HG02571 (cell line): Measurements from ENCODE around the gene ATP13A2.

ENCODE experiments used
- ATAC-seq: cut with Tn5 transposase; IDR thresholded peaks from one replicate; pipeline ENCODE4 v1.9.1; 2021; ENCODE audit warnings: mild to moderate bottlenecking, moderate library complexity; ENCODE audit not compliant: unreplicated experiment

Gene ATP13A2

GRCh38 chr1:17005365-17005740, 6.4 kb downstream of the ATP13A2 start:
- no peak for ATAC-seq

DNA sequence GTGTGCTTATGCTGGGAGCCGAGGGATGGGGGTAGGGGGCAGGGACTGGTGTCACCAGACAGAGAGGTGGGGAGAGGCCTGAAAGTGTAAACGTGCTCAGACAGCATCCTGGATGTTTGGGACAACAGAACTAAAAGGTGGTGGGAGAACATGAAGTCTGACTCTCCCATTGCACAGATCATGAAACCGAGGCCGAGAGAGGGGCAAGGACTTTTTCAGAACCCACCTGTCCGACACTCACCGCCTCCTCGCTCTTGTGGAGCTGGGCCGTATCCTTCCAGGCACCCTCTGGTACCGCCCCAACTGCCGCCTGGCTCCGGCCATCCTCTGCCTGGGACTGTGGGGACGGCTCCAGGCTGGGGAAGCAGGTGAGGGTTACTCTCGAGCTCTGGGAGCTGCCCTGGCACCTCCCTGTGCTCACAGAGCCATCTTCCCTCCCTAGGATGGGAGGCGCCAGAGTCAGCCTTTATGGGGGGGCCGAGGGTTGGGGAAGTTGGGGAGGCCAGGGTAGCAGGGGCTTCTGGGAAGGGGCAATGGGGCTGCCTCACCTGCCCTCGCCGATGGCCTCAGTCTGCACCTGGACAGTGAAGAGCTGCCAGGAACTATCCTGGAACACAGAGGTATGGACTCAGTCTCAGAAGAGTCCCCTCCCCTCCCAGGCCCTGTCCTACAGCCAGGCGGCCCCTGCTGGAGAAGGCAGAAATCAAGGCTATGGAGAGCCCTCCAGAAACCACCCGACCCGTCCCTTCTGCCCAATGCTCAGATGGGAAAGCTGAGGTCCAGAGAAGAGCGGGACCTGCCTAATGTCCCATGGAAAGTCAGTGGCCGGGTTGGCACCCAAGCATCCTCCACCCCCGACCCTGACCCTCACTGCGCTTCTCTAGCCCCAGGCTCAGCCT, 7.0 kb downstream of the ATP13A2 start:
- no peak for ATAC-seq

DNA sequence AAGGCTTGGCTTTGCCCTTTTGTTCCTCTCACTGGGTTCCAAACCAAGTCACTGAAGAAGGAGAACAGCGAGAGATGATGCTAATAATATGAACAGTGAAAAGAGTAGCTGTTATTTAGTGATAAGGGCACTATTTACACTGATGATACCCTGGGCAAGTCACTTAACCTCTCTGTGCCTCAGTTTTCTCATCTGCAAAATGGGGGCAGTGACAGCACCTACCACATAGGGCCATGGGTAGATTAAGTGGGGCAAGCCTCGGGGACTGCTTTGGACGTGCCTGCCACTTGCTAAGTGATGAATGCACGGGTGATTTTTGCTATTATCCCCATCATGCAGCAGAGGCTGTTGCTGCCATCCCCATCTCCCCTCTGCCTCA, 9.2 kb downstream of the ATP13A2 start:
- ATAC-seq = no peak

DNA sequence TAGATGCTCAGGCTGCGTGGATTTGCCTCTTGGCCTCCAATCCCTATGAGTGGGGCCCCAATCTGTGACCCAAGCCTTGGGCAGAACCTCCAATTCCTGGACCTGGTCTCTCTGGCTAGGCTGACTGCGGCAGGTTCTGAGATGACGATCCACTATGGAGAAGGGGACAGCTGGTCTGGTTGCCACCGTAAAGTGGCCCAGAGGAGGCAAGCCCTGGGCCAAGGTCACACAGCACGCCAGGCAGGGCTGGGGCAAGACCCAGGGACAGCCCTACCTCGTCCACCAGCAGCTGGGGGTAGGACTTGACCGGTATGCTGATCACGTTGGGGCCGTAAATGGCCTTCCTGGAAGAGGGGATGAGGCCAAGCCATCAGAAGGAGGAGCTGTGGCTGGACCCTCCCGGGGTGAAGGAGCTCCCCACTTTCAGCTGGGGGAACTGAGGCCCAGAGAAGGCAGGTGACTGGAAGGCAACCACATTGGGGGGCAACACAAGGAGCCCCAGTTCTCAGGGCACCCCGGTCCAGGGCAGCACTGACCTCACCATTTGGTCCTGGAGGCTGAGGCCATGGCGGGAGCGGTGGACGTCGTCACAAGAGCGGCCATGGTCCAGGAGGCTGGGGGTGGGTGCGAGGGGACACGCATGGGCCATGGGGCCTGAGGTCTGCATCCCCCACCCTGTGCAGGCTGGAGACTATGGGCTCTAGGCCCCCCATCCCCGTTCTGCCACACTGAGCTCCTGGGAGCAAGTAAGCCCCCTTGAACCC, 9.8 kb downstream of the ATP13A2 start:
- ATAC-seq = no peak

DNA sequence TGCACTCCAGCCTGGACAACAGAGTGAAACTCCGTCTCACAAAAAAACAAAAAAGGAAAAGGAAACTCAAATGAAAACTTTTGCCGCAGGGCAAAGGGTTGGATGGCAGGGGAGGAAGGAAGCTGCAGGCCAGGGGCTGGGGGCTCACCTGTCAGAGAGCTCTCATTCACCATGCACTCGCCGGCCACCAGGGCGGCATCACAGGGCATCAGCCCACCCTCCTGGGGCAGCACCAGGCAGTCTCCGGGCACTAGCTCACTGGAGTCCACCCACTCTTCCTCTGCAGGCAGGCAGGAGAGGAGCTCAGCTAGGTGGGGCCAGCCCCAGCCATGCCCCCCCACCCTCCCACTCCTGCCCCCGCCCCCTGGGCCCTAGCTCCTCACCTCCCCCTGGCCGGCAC, 11.9 kb downstream of the ATP13A2 start:
- ATAC-seq = no peak

GRCh38 chr1:16998589-16998988, 13.1 kb downstream of the ATP13A2 start:
- ATAC-seq = no peak

- no peak for ATAC-seq
Measured at GRCh38 chr1:16996845-16997244, 14.9 kb downstream of the ATP13A2 start.

GRCh38 chr1:16993521-16994038, 18.1 kb downstream of the ATP13A2 start:
- ATAC-seq = no peak

- ATAC-seq = no peak
Measured at GRCh38 chr1:16992675-16993074, 19.1 kb downstream of the ATP13A2 start.

GRCh38 chr1:16992102-16992501, 19.6 kb downstream of the ATP13A2 start:
- no peak for ATAC-seq

GRCh38 chr1:16991571-16991970, 20.2 kb downstream of the ATP13A2 start:
- ATAC-seq = no peak

DNA sequence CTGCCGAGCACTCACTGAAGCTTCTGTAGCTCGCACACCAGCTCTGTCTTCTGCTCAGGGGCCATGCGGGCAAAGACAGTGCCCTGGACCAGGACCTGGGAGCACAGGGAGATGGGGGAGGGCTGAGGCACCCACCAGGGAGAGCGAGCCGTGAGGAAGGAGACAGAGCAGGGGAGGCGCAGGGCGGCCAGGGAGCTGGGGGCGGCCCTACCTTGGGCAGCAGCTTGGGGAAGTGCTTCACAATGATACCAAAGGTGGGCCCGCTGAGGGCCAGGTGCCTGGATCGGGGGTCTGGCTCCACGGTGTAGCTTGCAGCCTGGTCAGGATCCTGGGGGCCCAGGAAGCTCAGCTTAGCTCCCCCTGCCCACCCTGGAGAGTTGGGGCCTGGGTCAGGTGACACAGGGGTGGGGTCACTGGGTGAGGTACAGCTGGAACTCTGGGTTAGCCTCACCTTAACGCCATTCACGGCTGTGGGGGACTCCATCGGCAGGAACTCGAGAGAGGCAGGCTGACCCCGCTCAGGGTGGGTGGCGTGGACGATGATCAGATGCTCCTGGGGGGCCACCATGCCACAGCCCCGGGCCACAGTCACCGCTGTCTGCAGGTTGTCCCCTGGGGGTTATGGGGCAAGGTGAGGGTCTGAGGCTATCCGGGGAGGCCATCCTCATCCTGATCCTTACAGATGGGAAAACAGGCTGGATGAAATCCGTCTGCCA, 21.9 kb downstream of the ATP13A2 start:
- ATAC-seq = no peak

- no peak for ATAC-seq
Measured at GRCh38 chr1:16988210-16988609, 23.5 kb downstream of the ATP13A2 start.

GRCh38 chr1:16986962-16987361, 24.8 kb downstream of the ATP13A2 start:
- no peak for ATAC-seq

GRCh38 chr1:16986560-16986959, 25.2 kb downstream of the ATP13A2 start:
- ATAC-seq = no peak

DNA sequence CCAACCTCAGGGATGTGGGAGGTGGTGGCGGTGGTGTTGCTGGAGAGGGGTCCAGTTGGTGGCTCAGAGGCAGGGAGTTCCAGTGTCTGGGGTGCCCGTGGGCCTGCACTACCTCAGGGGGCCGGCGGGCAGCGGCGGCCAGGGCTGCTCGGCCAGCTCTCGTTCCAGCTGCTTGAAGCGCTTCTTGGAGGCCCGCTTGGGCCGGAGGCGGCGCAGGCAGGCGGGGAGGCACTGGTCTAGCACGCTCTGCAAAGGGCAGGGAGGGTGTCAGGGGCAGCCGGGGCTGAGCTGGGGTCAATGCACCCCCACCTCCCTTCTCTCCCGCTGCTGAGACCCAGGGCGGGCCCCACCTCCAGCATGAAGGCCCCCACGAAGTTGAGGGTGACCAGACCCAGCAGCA, 25.6 kb downstream of the ATP13A2 start:
- no peak for ATAC-seq

GRCh38 chr1:16984717-16985116, 27.0 kb downstream of the ATP13A2 start:
- no peak for ATAC-seq

DNA sequence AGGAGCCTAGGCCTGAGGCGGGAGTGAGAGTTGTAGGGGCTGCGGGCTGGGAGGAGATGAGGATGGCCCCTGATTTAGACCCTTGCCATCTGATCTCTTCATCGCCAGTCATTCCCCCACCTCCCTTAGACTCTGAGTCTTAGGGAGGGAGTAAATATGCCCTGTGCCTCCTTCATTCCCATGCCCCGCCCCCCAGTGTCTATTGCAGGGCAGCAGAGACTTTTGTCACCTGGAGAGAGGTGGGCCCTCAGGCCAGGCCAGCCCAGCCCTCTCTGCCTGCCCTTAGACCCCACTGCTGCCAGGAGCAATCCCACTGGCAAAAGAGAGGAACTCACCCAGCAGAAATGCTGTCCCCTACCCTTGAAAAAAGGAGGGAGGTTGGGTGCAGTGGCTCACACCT, 28.1 kb downstream of the ATP13A2 start:
- no peak for ATAC-seq

- ATAC-seq = no peak
Measured at GRCh38 chr1:16982902-16983301, 28.8 kb downstream of the ATP13A2 start.

GRCh38 chr1:16981269-16981849, 30.4 kb downstream of the ATP13A2 start:
- no peak for ATAC-seq
